ENCODE results near the gene LGALS1.

The LGALS1 gene

DNA sequence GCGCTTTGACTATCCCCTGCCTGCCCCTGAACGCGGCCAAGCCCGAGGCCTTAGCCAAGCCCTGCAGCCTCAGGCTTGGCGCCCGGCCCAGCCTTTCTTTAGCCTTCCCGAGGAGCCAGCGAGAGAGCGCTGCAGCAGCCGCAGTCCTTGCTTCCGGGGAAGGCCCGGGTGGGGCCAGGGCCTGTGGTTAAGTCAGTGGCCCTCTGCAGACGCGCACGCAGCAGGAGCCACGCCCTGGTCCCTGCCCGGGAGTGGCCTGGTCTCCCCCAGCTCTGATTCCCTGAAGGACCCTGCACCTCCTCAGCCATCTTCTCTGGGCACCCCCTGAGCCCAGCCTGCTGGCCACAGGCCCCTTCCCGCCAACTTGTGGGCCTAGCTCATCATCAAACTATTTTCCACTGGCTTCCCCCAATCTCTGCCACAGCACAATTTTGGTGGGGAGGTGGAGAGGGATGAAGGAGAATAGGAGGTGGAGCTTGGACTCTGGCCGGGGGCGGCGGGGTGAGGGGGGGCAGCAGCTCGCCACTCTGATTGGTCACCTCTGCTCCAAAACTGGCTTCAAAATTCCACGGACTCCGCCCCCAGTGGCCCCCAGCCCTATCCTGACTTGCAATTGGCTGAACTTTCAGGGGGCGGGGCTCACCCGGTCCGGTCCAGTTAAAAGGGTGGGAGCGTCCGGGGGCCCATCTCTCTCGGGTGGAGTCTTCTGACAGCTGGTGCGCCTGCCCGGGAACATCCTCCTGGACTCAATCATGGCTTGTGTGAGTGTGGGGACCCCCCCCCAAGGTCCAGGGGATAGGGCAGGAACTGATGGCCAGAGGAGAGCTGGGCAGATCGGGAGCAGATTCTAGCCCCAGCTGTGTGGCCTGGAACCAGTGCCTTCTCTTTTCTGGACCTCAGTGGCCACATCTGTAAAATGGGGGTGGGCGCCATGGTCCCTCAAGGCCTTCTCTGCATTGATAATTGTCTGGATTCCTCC is at the start of gene LGALS1:
LGALS1 (plus strand) TSS at position 686 of the 979 bp plus-strand sequence; CDS start at position 753, 67 bp downstream.
- DNase-seq (ENCODE audit: low read depth in 2 of 2) = peak; percentile 55 to 75

- no peak for DNase-seq (ENCODE audit: low read depth in 2 of 2)
Measured at GRCh38 chr22:37625737-37626136, 49.7 kb upstream of the LGALS1 start.

- no peak for DNase-seq (ENCODE audit: low read depth in 2 of 2)
Measured at GRCh38 chr22:37626144-37626543, 49.3 kb upstream of the LGALS1 start.

GRCh38 chr22:37626556-37627075 is 48.8 kb upstream of the LGALS1 start:
- DNase-seq (ENCODE audit: low read depth in 2 of 2) = no peak

DNA sequence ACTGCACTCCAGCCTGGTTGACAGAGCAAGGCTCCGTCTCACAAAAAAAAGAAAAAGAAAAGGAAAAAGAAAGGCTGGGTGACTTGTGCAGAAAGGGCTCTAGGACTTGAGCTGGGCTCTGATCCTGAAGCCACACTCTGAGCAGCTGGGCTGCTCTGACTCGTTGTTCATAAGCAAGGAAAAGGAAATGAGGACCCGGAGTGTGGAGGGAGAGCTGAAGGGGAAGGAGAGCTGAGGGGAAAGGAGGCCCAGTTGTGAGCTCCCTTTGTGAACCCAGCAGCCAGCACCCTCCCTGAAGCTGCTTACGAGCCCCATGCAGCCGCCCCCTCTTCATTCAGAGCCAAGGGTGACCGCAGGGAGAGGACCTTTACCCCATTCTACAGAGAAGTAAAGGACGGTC is 48.3 kb upstream of the LGALS1 start:
- DNase-seq (ENCODE audit: low read depth in 2 of 2) = no peak

- DNase-seq (ENCODE audit: low read depth in 2 of 2) = no peak
Measured at GRCh38 chr22:37627545-37627944, 47.9 kb upstream of the LGALS1 start.

DNA sequence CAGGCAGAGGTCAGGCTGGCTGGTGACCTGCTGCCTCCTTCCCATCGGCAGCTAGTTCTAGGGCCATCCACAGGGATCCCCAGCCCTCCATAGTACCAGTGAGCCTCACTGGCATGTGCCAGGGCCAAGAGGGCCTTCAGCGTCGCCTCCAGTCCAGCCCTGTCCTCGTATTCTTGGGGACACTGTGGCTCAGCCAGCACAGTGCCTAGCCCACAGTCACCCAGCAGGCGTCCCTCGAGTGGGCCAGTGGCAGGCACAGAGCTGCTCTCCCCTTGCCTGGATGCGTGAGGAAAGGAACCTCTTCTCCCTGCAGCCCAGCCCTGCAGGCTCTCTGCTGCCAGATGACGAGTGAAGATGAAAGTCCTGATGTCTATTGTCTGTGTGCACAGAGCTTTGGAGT is 46.6 kb upstream of the LGALS1 start:
- no peak for DNase-seq (ENCODE audit: low read depth in 2 of 2)

- no peak for DNase-seq (ENCODE audit: low read depth in 2 of 2)
Measured at GRCh38 chr22:37629928-37630327, 45.5 kb upstream of the LGALS1 start.

DNA sequence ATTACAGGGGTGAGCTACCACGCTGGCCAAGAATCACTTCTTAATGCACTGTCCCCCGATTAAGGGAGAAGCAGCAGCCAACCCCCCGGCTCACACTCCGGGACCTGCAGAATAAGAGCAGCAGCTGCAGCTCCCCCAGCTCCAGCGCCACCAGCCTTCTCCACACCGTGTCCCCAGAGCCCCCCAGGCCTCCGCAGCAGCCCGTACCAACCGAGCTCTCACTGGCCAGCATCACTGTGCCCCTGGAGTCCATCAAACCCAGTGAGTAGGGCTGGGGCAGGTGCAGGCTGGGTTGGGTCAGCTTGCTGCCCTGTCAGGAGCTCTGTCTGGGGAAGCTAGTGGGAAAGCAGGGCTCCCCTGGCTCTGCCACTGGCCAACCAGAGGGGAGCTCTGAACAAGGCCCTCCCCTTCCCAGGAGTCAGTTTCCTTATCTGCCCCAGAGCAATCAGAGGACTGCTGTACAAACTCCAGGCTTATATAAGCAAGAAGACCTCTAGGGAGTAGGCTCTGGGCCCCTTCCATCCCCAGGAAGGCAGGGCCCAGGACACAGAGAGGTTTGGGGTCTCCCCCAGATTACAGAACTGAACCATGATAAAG is 44.5 kb upstream of the LGALS1 start:
- DNase-seq (ENCODE audit: low read depth in 2 of 2) = no peak

DNA sequence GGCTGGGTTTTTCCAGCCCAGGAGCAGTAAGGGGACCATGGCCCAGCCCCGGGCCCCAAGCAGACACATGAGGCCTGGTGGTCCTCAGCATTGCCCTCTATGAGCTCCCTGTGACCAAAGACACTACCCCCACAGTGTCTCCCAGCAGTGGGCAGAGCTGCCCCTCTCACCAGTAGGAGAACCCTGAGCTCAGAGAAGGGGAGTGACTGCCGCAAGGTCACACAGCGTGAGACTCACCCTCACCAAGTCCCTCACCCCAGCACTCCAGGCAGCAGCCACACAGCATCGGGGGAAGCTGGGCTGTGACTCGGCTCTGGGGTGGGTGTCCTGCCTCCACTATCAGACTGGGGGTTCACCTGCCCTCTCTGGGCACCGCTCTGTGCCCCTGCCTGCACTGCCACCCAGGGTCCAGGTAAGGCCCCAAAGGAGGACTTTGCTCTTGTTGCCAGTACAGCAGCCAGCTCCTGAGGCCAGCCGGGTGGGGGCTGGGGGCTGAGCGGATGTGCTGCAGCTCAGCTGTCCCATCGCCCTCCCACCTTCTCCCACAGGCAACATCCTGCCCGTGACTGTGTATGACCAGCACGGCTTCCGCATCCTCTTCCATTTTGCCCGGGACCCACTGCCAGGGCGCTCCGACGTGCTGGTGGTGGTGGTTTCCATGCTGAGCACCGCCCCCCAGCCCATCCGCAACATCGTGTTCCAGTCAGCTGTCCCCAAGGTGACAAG is 43.8 kb upstream of the LGALS1 start:
- DNase-seq (ENCODE audit: low read depth in 2 of 2) = no peak

- no peak for DNase-seq (ENCODE audit: low read depth in 2 of 2)
Measured at GRCh38 chr22:37632174-37633088, 43.0 kb upstream of the LGALS1 start.

DNA sequence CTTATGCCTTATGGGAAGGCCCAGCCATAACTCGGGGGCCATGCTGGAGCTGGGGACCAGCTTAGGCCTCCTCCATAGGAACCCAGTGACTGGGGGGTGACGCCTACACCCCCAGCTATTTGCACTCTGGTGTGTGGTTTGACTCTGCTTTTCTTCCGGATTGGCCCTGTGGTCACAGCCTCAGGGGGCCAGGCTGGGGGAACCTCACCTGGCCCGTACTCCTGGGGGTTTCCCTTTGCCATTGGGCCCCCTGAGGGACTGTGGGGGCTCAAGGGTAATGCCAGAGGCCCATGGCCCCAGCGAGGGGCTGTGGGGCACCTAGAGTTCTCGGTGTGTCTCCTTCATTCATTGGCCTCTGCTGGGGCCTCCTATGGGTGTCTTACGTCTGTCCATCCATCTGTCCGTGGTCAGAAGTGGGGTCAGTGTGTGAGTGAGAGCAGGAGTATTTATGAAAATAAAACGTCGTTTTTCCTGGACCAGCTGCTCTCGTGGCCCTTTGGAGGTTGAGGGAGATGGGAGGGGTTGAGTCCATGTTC is 42.3 kb upstream of the LGALS1 start:
- no peak for DNase-seq (ENCODE audit: low read depth in 2 of 2)

DNA sequence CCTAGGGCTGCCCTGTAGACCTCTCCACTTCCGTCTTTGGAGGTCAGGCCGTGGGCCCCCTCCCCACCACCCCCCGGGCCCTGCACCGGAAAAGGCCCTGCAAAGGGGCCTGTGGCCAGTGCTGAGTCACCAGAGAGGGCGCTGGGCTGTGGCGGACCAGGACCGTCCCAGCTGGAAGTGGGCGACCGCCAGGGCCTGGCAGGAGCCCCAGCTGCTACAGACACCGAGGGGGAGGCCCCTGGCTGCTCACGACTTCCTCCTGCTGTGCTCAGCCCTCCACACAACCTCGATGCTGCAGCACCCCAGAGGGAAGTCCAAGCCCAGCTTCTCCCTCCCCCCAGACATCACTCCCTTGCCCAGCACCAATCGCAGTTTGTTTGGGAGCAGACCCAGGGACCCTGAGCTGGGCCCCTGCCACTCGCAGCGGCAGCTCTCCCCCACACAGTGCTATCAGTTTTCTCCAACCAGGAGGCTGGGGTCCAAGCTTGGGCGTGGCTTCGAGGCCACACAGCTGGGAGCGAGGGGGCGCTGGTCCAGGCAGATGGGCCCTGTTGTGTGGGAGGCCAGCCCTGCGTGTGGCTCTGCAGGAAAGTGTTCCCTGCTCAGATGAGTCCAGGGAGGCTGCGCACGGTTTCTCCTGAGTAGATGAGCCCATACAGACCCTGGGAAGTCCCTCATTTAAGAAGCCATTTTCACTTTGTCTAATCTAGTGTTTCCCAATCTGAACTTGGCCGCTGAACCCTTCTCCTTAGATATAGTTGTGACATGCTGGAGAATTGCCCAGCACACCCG is 41.6 kb upstream of the LGALS1 start:
- DNase-seq (ENCODE audit: low read depth in 2 of 2) = peak in 1 of 2 donors; percentile 59

DNA sequence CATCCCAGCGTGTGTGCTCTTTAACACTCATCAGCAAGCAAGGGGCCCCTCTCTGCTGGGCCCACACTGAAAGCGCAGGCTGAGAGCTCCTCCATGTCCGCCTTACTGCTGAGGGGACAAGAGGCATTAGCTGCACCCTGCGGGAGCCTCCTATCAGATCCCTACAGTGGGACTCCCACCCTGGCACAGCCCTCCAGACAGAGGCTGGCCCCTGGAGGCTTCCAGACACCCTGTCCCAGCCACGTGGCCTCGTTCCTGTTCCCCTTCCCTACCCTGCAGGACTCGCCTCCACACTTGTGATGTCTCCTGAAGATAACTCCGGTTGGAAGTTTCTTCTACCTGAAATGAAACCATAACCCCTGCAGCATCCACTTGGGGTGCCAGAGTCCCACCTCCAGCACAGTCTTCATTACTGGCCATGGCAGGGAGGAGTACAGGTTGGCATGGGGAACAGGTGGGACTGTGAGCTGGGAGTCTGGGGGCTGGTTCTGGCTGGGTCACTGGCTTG is 41.0 kb upstream of the LGALS1 start:
- DNase-seq (ENCODE audit: low read depth in 2 of 2) = no peak

DNA sequence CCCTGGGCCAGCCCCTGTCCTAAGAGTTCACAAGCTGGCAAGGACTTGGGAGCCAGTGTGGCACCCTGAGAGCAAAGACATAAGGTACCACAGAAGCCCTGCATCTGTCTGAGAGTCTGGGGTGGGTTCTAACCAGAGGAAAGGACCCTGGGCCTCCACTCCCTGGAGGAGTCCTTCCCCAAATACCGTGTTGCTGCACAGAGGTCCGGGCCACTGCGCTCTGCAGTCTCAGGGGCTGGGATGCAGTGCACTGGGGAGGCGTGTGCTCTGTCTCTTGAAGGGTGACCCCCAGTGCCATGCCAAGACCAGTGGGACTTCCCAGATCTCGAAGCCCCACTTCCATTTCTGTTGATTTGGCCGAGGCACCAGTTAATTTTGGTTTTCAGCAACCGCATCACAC is 40.3 kb upstream of the LGALS1 start:
- DNase-seq (ENCODE audit: low read depth in 2 of 2) = no peak

DNA sequence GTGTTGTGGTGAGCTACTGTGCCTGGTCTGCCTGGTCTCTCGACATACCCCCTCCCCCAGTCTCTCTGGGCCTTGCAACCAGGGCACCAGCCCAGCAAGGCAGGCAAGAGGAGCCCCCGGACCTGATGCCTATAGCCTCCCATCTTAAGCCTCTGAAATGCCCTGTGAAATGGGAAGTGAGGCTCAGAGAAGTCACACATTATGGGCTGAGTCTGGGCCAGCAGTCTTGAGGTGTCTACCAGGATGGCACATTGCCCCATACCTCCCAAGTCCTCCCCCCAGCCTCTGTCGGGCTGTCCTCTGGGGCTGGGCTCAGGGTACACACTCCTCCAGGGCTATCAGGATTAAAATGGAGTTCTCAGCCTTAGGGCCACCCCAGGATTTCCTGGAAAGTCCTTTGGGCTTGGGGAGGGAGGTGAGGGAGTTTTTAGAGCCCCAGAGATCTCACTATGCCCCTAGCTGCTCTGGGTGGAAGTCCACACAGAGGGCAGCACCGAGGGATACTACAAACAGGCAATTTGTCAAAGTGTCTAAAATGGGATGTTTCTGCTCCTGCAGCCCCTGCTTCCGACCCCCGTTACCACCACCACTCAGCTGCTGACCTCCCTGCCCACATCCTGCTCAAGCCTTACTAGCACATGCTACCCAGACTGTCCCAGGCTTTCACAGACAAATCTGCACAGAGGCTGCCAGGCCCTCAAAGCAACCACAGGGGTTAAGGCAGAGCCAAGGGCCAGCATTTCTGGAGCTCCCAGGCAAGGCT is 39.1 kb upstream of the LGALS1 start:
- no peak for DNase-seq (ENCODE audit: low read depth in 2 of 2)

DNA sequence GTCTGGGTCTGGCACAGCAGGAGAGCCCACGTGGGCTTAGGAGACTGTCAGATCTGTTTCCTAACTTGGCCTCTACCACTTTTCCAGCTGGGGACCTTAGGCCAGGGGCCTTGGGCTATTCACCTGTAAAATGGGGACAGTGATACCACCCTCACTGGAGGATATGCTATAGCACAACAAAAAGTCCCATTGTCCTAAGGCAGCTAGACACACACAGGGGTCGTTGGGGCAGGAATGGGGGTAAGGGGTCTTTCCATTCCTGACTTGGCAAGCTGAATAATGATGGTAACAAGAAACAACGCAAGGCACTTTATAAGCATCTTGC is 38.5 kb upstream of the LGALS1 start:
- DNase-seq (ENCODE audit: low read depth in 2 of 2) = no peak

DNA sequence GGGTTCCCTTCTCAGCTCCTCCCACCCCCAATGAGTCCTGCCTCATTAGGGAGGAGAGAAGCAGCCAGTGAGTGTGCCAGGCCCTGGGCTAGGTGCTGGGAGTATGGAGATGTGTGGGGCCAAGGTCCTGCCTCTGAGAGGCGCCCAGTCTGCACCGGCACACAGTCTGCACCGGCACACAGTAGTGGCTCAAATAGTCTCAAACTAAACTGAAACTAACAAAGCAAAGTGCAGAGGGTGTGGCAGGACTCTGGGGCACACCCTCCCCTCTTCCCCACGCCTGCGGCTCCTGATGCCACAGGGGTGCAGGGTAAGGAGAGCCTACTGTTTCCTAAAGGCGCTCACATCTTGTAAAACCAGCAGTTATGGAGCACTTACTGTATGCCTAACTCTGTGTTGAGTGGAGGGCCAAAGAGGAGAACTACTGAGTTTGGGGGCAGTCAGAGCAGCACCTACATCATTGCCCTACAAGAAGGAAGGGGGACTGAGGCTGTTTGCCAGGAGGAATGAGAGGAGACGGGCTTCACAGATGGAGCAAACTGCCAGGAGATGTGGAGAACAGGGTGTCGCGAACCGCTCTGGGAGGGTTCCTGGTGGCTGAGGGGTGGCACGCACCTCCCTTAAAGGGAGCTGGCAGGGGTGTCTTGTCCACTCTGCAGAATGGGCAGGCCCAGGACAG is 36.9 kb upstream of the LGALS1 start:
- DNase-seq (ENCODE audit: low read depth in 2 of 2) = no peak
